ENCODE results near the gene MBD5. TPM values are rescaled to one million over a fixed set of nuclear protein-coding genes. Genes with fewer than 3 reads are reported as not detected.

The MBD5 gene
- total and polyA plus RNA-seq, 4 donors = 27.7 to 58.6 (median 37.8) TPM

DNA sequence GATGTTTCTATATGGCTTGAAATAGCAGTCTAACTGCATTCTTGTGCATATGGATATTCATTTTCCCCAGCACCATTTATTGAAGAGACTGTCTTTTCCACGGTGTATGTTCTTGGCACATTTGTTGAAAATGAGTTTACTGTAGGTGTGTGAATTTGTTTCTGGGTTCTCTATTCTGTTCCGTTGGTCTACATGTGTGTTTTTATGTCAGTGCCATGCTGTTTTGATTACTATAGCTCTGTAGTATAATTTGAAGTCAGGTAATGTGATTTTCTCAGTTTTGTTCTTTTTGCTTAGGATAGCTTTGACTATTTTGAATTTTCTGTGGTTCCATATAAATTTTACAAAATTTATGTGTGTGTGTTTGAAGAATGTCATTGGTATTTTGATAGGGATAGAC lies 201.0 kb downstream of the MBD5 start:
- WGBS (ENCODE audit: insufficient coverage) = 100% methylated on average over 1 of the region's 2 CpGs
- H3K4me1 ChIP-seq (ENCODE audit: control insufficient read depth, insufficient read depth, low read length) = no peaks in the 10 kb centered on the region
- H3K36me3 ChIP-seq (ENCODE audit: control insufficient read depth, insufficient read depth, low read length) = no peaks in the 10 kb centered on the region
- H3K9me3 ChIP-seq (ENCODE audit: control insufficient read depth, insufficient read depth, low read length) = peaks cover 7% of the 10 kb centered on the region
- no peaks in the 10 kb centered on the region for H3K27me3 ChIP-seq (ENCODE audit: control insufficient read depth, insufficient read depth, low read length)
- no peak for DNase-seq (ENCODE audit: low read depth in 4 of 6, low spot score in 6 of 6)
- no peak overlapping the region for H3K27ac ChIP-seq (ENCODE audit: low read depth, low read length)
- H3K4me3 ChIP-seq (ENCODE audit: low read depth, low read length) = no peak overlapping the region

- H3K27ac ChIP-seq (ENCODE audit: low read depth, low read length) = no peak overlapping the region
- no peaks in the 10 kb centered on the region for H3K27me3 ChIP-seq (ENCODE audit: control insufficient read depth, insufficient read depth, low read length)
- no peak for DNase-seq (ENCODE audit: low read depth in 4 of 6, low spot score in 6 of 6)
- WGBS (ENCODE audit: insufficient coverage) = 88% methylated on average over 3 of the region's 3 CpGs
- H3K9me3 ChIP-seq (ENCODE audit: control insufficient read depth, insufficient read depth, low read length) = peaks cover 3% of the 10 kb centered on the region
- no peaks in the 10 kb centered on the region for H3K4me1 ChIP-seq (ENCODE audit: control insufficient read depth, insufficient read depth, low read length)
- no peak overlapping the region for H3K4me3 ChIP-seq (ENCODE audit: low read depth, low read length)
- H3K36me3 ChIP-seq (ENCODE audit: control insufficient read depth, insufficient read depth, low read length) = peaks cover 4% of the 10 kb centered on the region
Measured at GRCh38 chr2:148231858-148232257, 211.0 kb downstream of the MBD5 start.

DNA sequence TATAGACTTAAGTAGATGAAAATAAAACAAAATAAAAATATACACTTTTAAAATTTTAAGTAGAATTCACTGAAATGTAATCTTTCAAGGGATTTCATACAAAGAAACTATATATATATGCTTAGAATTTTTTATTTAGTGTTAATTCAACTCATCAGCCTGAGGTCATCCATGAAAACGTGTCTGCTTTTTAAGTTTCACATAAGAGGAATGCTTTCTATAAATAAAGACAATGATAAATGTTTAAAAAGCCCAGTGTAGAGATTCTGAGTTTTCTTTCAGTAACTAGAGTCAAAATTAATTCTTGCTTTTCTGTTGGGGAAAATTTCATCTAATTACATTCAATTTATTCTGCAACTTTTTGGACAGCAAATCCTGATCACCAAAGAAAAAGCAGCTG lies 213.3 kb downstream of the MBD5 start:
- no CpG with 5 or more reads among the region's 1 CpG for WGBS (ENCODE audit: insufficient coverage)
- DNase-seq (ENCODE audit: low read depth in 4 of 6, low spot score in 6 of 6) = no peak

GRCh38 chr2:148237911-148238310 lies 217.0 kb downstream of the MBD5 start:
- Histone ChIP-seq H3K9me3 (ENCODE audit: control insufficient read depth, insufficient read depth, low read length) (peaks cover 6% of the 10 kb centered on the region), H3K27me3 (ENCODE audit: control insufficient read depth, insufficient read depth, low read length) (no peaks in the 10 kb centered on the region), H3K4me3 (ENCODE audit: low read depth, low read length) (no peak overlapping the region), H3K27ac (ENCODE audit: low read depth, low read length) (no peak overlapping the region), H3K36me3 (ENCODE audit: control insufficient read depth, insufficient read depth, low read length) (no peaks in the 10 kb centered on the region), H3K4me1 (ENCODE audit: control insufficient read depth, insufficient read depth, low read length) (no peaks in the 10 kb centered on the region)
- no peak for DNase-seq (ENCODE audit: low read depth in 4 of 6, low spot score in 6 of 6)

More for the DNA sequence above, 213.3 kb downstream of the MBD5 start:
- H3K4me1 ChIP-seq (ENCODE audit: control insufficient read depth, insufficient read depth, low read length) = no peaks in the 10 kb centered on the region
- H3K36me3 ChIP-seq (ENCODE audit: control insufficient read depth, insufficient read depth, low read length) = peaks cover 4% of the 10 kb centered on the region
- H3K4me3 ChIP-seq (ENCODE audit: low read depth, low read length) = no peak overlapping the region
- H3K9me3 ChIP-seq (ENCODE audit: control insufficient read depth, insufficient read depth, low read length) = peaks cover 3% of the 10 kb centered on the region
- no peak overlapping the region for H3K27ac ChIP-seq (ENCODE audit: low read depth, low read length)
- no peaks in the 10 kb centered on the region for H3K27me3 ChIP-seq (ENCODE audit: control insufficient read depth, insufficient read depth, low read length)

DNA sequence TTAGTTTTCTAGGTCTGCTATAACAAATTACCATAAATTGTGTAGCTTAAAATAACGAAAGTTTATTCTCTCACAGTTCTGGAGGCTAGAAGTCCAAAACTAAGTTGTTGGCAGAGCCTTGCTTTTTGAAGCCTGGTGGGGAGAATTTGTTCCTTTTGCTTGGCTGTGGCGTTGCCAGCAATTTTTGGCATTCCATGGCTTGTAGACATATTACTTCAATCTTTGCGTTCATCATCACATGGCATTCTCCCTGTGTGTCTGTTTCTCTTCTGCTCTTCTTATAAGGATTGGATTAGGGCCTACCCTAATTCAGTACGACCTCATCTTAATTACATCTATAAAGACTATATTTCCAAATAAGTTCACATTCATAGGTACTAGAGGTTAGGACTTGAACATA lies 217.7 kb downstream of the MBD5 start:
- DNase-seq (ENCODE audit: low read depth in 4 of 6, low spot score in 6 of 6) = peak in 1 of 6 donors; percentile 34
- WGBS (ENCODE audit: insufficient coverage) = no CpG with 5 or more reads among the region's 4 CpGs
- Histone ChIP-seq H3K9me3 (ENCODE audit: control insufficient read depth, insufficient read depth, low read length) (peaks cover 6% of the 10 kb centered on the region), H3K36me3 (ENCODE audit: control insufficient read depth, insufficient read depth, low read length) (no peaks in the 10 kb centered on the region), H3K4me1 (ENCODE audit: control insufficient read depth, insufficient read depth, low read length) (no peaks in the 10 kb centered on the region), H3K27ac (ENCODE audit: low read depth, low read length) (no peak overlapping the region), H3K27me3 (ENCODE audit: control insufficient read depth, insufficient read depth, low read length) (no peaks in the 10 kb centered on the region), H3K4me3 (ENCODE audit: low read depth, low read length) (no peak overlapping the region)

DNA sequence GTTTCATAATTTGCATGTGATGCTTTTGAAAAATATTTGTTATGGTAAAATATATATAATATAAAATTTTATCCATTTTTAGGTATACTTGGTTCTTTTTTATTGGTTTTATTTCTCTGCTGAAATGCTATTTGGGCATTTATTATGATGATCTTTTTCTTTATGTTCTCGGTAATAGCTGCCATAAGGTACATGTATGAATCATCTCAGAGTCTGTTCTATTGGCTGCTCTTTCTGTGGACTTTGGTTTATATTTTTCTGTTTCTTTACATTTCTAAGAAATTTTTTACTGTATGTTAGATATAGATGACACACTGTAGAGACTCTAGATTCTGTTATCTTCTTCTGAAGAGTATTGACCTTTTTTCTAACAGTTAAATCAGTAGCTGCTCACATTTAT lies 219.9 kb downstream of the MBD5 start:
- no peaks in the 10 kb centered on the region for H3K36me3 ChIP-seq (ENCODE audit: control insufficient read depth, insufficient read depth, low read length)
- no peak overlapping the region for H3K27ac ChIP-seq (ENCODE audit: low read depth, low read length)
- peaks cover 6% of the 10 kb centered on the region for H3K9me3 ChIP-seq (ENCODE audit: control insufficient read depth, insufficient read depth, low read length)
- WGBS (ENCODE audit: insufficient coverage) = no CpG with 5 or more reads among the region's 1 CpG
- no peak overlapping the region for H3K4me3 ChIP-seq (ENCODE audit: low read depth, low read length)
- DNase-seq (ENCODE audit: low read depth in 4 of 6, low spot score in 6 of 6) = no peak
- no peaks in the 10 kb centered on the region for H3K4me1 ChIP-seq (ENCODE audit: control insufficient read depth, insufficient read depth, low read length)
- no peaks in the 10 kb centered on the region for H3K27me3 ChIP-seq (ENCODE audit: control insufficient read depth, insufficient read depth, low read length)

DNA sequence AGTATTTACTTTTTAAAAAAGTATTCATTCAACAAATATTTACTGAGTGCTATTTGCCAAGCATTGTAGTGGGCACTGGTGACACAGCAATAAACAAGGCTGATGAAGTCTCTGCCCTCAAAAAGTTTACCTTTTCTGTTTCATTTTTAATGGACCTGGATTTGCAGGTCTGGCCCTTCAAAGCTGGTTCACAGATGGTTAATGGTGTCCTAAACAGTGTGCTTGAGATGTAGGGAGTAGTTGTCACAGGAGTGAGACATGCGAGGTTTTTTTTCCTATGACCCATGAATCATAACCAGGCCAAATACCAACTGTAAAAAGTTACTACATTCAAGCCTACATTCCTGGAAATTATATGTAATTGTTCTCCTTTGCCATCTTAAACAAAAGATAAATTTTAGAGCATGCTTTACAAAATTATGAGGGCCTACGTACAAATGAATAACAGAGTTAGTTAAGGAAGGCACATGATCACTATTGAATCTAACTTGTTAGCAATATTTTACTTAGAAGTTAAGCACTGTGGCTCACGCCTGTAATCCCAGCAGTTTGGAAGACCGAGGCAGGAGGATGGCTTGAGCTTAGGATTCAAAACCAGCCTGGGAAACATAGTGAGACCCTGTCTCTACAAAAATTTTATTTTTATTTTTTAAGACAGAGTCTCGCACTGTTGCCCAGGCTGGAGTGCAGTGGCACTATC lies 223.9 kb downstream of the MBD5 start:
- no peak overlapping the region for H3K27ac ChIP-seq (ENCODE audit: low read depth, low read length)
- no peaks in the 10 kb centered on the region for H3K4me1 ChIP-seq (ENCODE audit: control insufficient read depth, insufficient read depth, low read length)
- H3K4me3 ChIP-seq (ENCODE audit: low read depth, low read length) = no peak overlapping the region
- no peaks in the 10 kb centered on the region for H3K27me3 ChIP-seq (ENCODE audit: control insufficient read depth, insufficient read depth, low read length)
- no peaks in the 10 kb centered on the region for H3K36me3 ChIP-seq (ENCODE audit: control insufficient read depth, insufficient read depth, low read length)
- WGBS (ENCODE audit: insufficient coverage) = no CpG with 5 or more reads among the region's 5 CpGs
- no peak for DNase-seq (ENCODE audit: low read depth in 4 of 6, low spot score in 6 of 6)
- peaks cover 6% of the 10 kb centered on the region for H3K9me3 ChIP-seq (ENCODE audit: control insufficient read depth, insufficient read depth, low read length)

GRCh38 chr2:148251993-148252392 lies 231.1 kb downstream of the MBD5 start:
- no peak for DNase-seq (ENCODE audit: low read depth in 4 of 6, low spot score in 6 of 6)
- Histone ChIP-seq H3K4me1 (ENCODE audit: control insufficient read depth, insufficient read depth, low read length) (no peaks in the 10 kb centered on the region), H3K9me3 (ENCODE audit: control insufficient read depth, insufficient read depth, low read length) (peaks cover 11% of the 10 kb centered on the region), H3K36me3 (ENCODE audit: control insufficient read depth, insufficient read depth, low read length) (peaks cover 3% of the 10 kb centered on the region), H3K27me3 (ENCODE audit: control insufficient read depth, insufficient read depth, low read length) (no peaks in the 10 kb centered on the region), H3K4me3 (ENCODE audit: low read depth, low read length) (no peak overlapping the region), H3K27ac (ENCODE audit: low read depth, low read length) (no peak overlapping the region)
- 100% methylated on average over 2 of the region's 5 CpGs for WGBS (ENCODE audit: insufficient coverage)

DNA sequence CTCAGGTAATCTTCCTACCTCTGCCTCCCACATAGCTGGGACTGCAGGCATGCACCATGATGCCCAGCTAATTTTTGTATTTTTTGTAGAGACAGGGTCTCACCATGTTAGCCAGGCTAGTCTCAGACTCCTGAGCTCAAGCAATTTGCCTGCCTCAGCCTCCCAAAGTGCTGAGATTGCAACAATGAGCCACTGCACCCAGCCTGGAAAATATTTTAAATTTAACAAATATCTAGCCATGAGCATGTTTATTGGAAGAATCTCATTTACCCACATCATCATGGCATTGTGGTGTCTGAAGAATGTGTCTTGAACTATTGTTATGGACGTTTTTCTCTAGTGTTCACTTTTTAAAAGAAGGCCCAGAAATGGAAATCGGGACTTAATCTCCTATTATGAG lies 231.8 kb downstream of the MBD5 start:
- DNase-seq (ENCODE audit: low read depth in 4 of 6, low spot score in 6 of 6) = no peak
- Histone ChIP-seq H3K9me3 (ENCODE audit: control insufficient read depth, insufficient read depth, low read length) (peaks cover 11% of the 10 kb centered on the region), H3K27ac (ENCODE audit: low read depth, low read length) (no peak overlapping the region), H3K4me1 (ENCODE audit: control insufficient read depth, insufficient read depth, low read length) (no peaks in the 10 kb centered on the region), H3K36me3 (ENCODE audit: control insufficient read depth, insufficient read depth, low read length) (peaks cover 3% of the 10 kb centered on the region), H3K27me3 (ENCODE audit: control insufficient read depth, insufficient read depth, low read length) (no peaks in the 10 kb centered on the region), H3K4me3 (ENCODE audit: low read depth, low read length) (no peak overlapping the region)
- WGBS (ENCODE audit: insufficient coverage) = no CpG with 5 or more reads among the region's 2 CpGs

- Histone ChIP-seq H3K9me3 (ENCODE audit: control insufficient read depth, insufficient read depth, low read length) (peaks cover 11% of the 10 kb centered on the region), H3K36me3 (ENCODE audit: control insufficient read depth, insufficient read depth, low read length) (peaks cover 5% of the 10 kb centered on the region), H3K4me3 (ENCODE audit: low read depth, low read length) (no peak overlapping the region), H3K4me1 (ENCODE audit: control insufficient read depth, insufficient read depth, low read length) (no peaks in the 10 kb centered on the region), H3K27me3 (ENCODE audit: control insufficient read depth, insufficient read depth, low read length) (no peaks in the 10 kb centered on the region), H3K27ac (ENCODE audit: low read depth, low read length) (no peak overlapping the region)
- DNase-seq (ENCODE audit: low read depth in 4 of 6, low spot score in 6 of 6) = peak in 1 of 6 donors; percentile 2
- 96% methylated on average over 5 of the region's 6 CpGs for WGBS (ENCODE audit: insufficient coverage)
Measured at GRCh38 chr2:148253685-148254084, 232.8 kb downstream of the MBD5 start.
